ENCODE data around the gene RAB44. TPM values are rescaled to one million over a fixed set of nuclear protein-coding genes. Genes with fewer than 3 reads are reported as not detected.

RAB44 gene
- total and polyA plus RNA-seq, 2 donors from 2014 or later: 1.5 TPM; not detected in 1

- Histone ChIP-seq H3K27me3 (ENCODE audit: control insufficient read depth, insufficient read depth, low read length) (no peaks in the 10 kb centered on the region), H3K4me1 (ENCODE audit: control insufficient read depth in 2 of 3, insufficient read depth in 2 of 3, low read depth in 1 of 3, low read length in 3 of 3) (no peaks in the 10 kb centered on the region), H3K9ac (ENCODE audit: low read length in 3 of 3) (no peak overlapping the region), H3K36me3 (ENCODE audit: control insufficient read depth in 2 of 3, insufficient read depth in 3 of 3, low read length in 3 of 3) (peaks cover 0 to 5% (median under 1%) of the 10 kb centered on the region in 3 donors), H3K9me3 (ENCODE audit: control insufficient read depth in 2 of 3, insufficient read depth in 1 of 3, low read length in 3 of 3) (no peaks in the 10 kb centered on the region), H3K27ac (ENCODE audit: low read depth in 2 of 2, low read length in 2 of 2) (no peak overlapping the region), H3K4me3 (ENCODE audit: low read length in 3 of 3) (no peak overlapping the region)
- no peak for DNase-seq
- intact Hi-C loops (cut with DNase I): loop anchor here (10.0 kb wide), 1 partner anchor 54 kb away; no protein-coding TSS in a partner anchor
- FAIRE-seq: no peak
- no peak for TF ChIP-seq CTCF (IDR thresholded peaks at IDR 0.05; ENCODE audit: borderline replicate concordance, extremely low read depth, insufficient read depth)
These were observed 6.6 kb upstream of the RAB44 start for GRCh38 chr6:36691011-36691410.

- H3K27ac ChIP-seq (ENCODE audit: low read depth in 2 of 2, low read length in 2 of 2): no peak overlapping the region
- no peak for DNase-seq
- FAIRE-seq: no peak
- intact Hi-C loops (cut with DNase I): loop anchor here (10.0 kb wide), 1 partner anchor 53 kb away; no protein-coding TSS in a partner anchor
- no peaks in the 10 kb centered on the region for H3K36me3 ChIP-seq (ENCODE audit: control insufficient read depth in 2 of 3, insufficient read depth in 3 of 3, low read length in 3 of 3)
- no peaks in the 10 kb centered on the region for H3K4me1 ChIP-seq (ENCODE audit: control insufficient read depth in 2 of 3, insufficient read depth in 2 of 3, low read depth in 1 of 3, low read length in 3 of 3)
- H3K4me3 ChIP-seq (ENCODE audit: low read length in 3 of 3): no peak overlapping the region
- H3K9me3 ChIP-seq (ENCODE audit: control insufficient read depth in 2 of 3, insufficient read depth in 1 of 3, low read length in 3 of 3): no peaks in the 10 kb centered on the region
- H3K9ac ChIP-seq (ENCODE audit: low read length in 3 of 3): no peak overlapping the region
- TF ChIP-seq CTCF (IDR thresholded peaks at IDR 0.05; ENCODE audit: borderline replicate concordance, extremely low read depth, insufficient read depth): no peak
- H3K27me3 ChIP-seq (ENCODE audit: control insufficient read depth, insufficient read depth, low read length): no peaks in the 10 kb centered on the region
These were observed 6.0 kb upstream of the RAB44 start for GRCh38 chr6:36691612-36692011.

- FAIRE-seq: no peak
- no peaks in the 10 kb centered on the region for H3K9me3 ChIP-seq (ENCODE audit: control insufficient read depth in 2 of 3, insufficient read depth in 1 of 3, low read length in 3 of 3)
- H3K27ac ChIP-seq (ENCODE audit: low read depth in 2 of 2, low read length in 2 of 2): no peak overlapping the region
- intact Hi-C loops (cut with DNase I): loop anchor here (10.0 kb wide), 1 partner anchor 53 kb away; no protein-coding TSS in a partner anchor
- no peaks in the 10 kb centered on the region for H3K36me3 ChIP-seq (ENCODE audit: control insufficient read depth in 2 of 3, insufficient read depth in 3 of 3, low read length in 3 of 3)
- no peak for DNase-seq
- H3K9ac ChIP-seq (ENCODE audit: low read length in 3 of 3): no peak overlapping the region
- H3K4me1 ChIP-seq (ENCODE audit: control insufficient read depth in 2 of 3, insufficient read depth in 2 of 3, low read depth in 1 of 3, low read length in 3 of 3): no peaks in the 10 kb centered on the region
- TF ChIP-seq CTCF (IDR thresholded peaks at IDR 0.05; ENCODE audit: borderline replicate concordance, extremely low read depth, insufficient read depth): no peak
- H3K4me3 ChIP-seq (ENCODE audit: low read length in 3 of 3): no peak overlapping the region
- H3K27me3 ChIP-seq (ENCODE audit: control insufficient read depth, insufficient read depth, low read length): no peaks in the 10 kb centered on the region
These were observed 5.4 kb upstream of the RAB44 start for GRCh38 chr6:36692220-36692619.
